Measurements from ENCODE around the gene GVQW3. TPM values are rescaled to one million over a fixed set of nuclear protein-coding genes. Genes with fewer than 3 reads are reported as not detected.

Gene GVQW3
- total and polyA plus RNA-seq, 2 of the 13 experiments (the other 11 are each of a cell fraction or from before 2014, with no cell fraction given) = 5.0 to 5.6 TPM

- TF ChIP-seq, protein P1, sequence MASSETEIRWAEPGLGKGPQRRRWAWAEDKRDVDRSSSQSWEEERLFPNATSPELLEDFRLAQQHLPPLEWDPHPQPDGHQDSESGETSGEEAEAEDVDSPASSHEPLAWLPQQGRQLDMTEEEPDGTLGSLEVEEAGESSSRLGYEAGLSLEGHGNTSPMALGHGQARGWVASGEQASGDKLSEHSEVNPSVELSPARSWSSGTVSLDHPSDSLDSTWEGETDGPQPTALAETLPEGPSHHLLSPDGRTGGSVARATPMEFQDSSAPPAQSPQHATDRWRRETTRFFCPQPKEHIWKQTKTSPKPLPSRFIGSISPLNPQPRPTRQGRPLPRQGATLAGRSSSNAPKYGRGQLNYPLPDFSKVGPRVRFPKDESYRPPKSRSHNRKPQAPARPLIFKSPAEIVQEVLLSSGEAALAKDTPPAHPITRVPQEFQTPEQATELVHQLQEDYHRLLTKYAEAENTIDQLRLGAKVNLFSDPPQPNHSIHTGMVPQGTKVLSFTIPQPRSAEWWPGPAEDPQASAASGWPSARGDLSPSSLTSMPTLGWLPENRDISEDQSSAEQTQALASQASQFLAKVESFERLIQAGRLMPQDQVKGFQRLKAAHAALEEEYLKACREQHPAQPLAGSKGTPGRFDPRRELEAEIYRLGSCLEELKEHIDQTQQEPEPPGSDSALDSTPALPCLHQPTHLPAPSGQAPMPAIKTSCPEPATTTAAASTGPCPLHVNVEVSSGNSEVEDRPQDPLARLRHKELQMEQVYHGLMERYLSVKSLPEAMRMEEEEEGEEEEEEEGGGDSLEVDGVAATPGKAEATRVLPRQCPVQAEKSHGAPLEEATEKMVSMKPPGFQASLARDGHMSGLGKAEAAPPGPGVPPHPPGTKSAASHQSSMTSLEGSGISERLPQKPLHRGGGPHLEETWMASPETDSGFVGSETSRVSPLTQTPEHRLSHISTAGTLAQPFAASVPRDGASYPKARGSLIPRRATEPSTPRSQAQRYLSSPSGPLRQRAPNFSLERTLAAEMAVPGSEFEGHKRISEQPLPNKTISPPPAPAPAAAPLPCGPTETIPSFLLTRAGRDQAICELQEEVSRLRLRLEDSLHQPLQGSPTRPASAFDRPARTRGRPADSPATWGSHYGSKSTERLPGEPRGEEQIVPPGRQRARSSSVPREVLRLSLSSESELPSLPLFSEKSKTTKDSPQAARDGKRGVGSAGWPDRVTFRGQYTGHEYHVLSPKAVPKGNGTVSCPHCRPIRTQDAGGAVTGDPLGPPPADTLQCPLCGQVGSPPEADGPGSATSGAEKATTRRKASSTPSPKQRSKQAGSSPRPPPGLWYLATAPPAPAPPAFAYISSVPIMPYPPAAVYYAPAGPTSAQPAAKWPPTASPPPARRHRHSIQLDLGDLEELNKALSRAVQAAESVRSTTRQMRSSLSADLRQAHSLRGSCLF (CRISPR knock-in tag; IDR thresholded peaks at IDR 0.05; ENCODE audit: borderline replicate concordance) = no peak
- TF ChIP-seq, protein P2, sequence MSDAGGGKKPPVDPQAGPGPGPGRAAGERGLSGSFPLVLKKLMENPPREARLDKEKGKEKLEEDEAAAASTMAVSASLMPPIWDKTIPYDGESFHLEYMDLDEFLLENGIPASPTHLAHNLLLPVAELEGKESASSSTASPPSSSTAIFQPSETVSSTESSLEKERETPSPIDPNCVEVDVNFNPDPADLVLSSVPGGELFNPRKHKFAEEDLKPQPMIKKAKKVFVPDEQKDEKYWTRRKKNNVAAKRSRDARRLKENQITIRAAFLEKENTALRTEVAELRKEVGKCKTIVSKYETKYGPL (CRISPR knock-in tag; IDR thresholded peaks at IDR 0.05) = no peak
- TF ChIP-seq SMAD3 (CRISPR knock-in tag; IDR thresholded peaks at IDR 0.05) = no peak
- TF ChIP-seq ZNF331 (CRISPR knock-in tag; IDR thresholded peaks at IDR 0.05) = peak; percentile 52
- no peak for TF ChIP-seq ZNF652 (CRISPR knock-in tag; IDR thresholded peaks at IDR 0.05; ENCODE audit: borderline replicate concordance, low read depth)
- no peak for TF ChIP-seq RCOR2 (CRISPR knock-in tag; IDR thresholded peaks at IDR 0.05)
- peak; percentile 37; the same call in 1 of the 2 replicates for TF ChIP-seq ZNF350 (CRISPR knock-in tag; IDR thresholded peaks at IDR 0.05; ENCODE audit: borderline replicate concordance, low read depth)
- peak; percentile 13 for TF ChIP-seq HNRNPLL (IDR thresholded peaks at IDR 0.05; ENCODE audit: low read depth, low read length, poor library complexity, severe bottlenecking)
- TF ChIP-seq SALL1 (CRISPR knock-in tag; IDR thresholded peaks at IDR 0.05) = 0 out of 2 replicates have a peak, but pooled peaks have one; percentile 43
- TF ChIP-seq HNF4G (IDR thresholded peaks at IDR 0.05; ENCODE audit: borderline replicate concordance, low read depth, low read length) = no peak
- TF ChIP-seq HNF4G (CRISPR knock-in tag; IDR thresholded peaks at IDR 0.05; ENCODE audit: borderline replicate concordance, low read depth) = no peak
- TF ChIP-seq ELK4 (CRISPR knock-in tag; IDR thresholded peaks at IDR 0.05; ENCODE audit: borderline replicate concordance) = no peak
- no peak for TF ChIP-seq ZNF703 (CRISPR knock-in tag; IDR thresholded peaks at IDR 0.05; ENCODE audit: borderline replicate concordance)
- TF ChIP-seq BRD4 (CRISPR knock-in tag; IDR thresholded peaks at IDR 0.05) = no peak
- no peak for TF ChIP-seq ATF1 (CRISPR knock-in tag; IDR thresholded peaks at IDR 0.05)
- TF ChIP-seq, protein P3, sequence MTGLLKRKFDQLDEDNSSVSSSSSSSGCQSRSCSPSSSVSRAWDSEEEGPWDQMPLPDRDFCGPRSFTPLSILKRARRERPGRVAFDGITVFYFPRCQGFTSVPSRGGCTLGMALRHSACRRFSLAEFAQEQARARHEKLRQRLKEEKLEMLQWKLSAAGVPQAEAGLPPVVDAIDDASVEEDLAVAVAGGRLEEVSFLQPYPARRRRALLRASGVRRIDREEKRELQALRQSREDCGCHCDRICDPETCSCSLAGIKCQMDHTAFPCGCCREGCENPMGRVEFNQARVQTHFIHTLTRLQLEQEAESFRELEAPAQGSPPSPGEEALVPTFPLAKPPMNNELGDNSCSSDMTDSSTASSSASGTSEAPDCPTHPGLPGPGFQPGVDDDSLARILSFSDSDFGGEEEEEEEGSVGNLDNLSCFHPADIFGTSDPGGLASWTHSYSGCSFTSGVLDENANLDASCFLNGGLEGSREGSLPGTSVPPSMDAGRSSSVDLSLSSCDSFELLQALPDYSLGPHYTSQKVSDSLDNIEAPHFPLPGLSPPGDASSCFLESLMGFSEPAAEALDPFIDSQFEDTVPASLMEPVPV (CRISPR knock-in tag; IDR thresholded peaks at IDR 0.05) = no peak; the same call in 1 of the 2 replicates
- TF ChIP-seq MBNL3 (CRISPR knock-in tag; conservative IDR thresholded peaks at IDR 0.05) = no peak
- TF ChIP-seq ZNF878 (CRISPR knock-in tag; IDR thresholded peaks at IDR 0.05) = no peak
- TF ChIP-seq POLR2AphosphoS2 (IDR thresholded peaks at IDR 0.05; ENCODE audit: low read depth, low read length) = no peak
Measured at GRCh38 chr11:76445121-76446084, 64.3 kb downstream of the GVQW3 start (continued).
